Stimulated activated memory B cell treated with anti-CD40 and anti-IgM and Interleukin-4, amounts not matched to agents 10 μg/mL and 1 μg/mL and 100 μg/mL, for 72 hours (primary cell): ENCODE measurements around the gene CADPS2.
"Not testable (repeated sequence)": the region's sequence is repeated elsewhere in the genome, so short reads cannot be mapped to it uniquely, and the experiment has no call there.

ENCODE experiments used
- ATAC-seq: fragments of 150-1000 bp; cut with Tn5 transposase; 2 replicates; pipeline ENCODE4 v1.10.0; 2021
- H3K27ac Mint-ChIP-seq: one replicate; pipeline ENCODE4 v1.8.0; 2022; ENCODE audit warnings: mild to moderate bottlenecking, mixed read lengths
- H3K27me3 Mint-ChIP-seq: one replicate; pipeline ENCODE4 v1.8.0; 2022; ENCODE audit warnings: mixed read lengths
- H3K36me3 Mint-ChIP-seq: one replicate; pipeline ENCODE4 v1.8.0; 2022; ENCODE audit warnings: mixed read lengths
- H3K4me1 Mint-ChIP-seq: one replicate; pipeline ENCODE4 v1.8.0; 2022; ENCODE audit warnings: mixed read lengths
- H3K4me3 Mint-ChIP-seq: one replicate; pipeline ENCODE4 v1.8.0; 2022; ENCODE audit warnings: mild to moderate bottlenecking, moderate library complexity, mixed read lengths
- H3K9me3 Mint-ChIP-seq: one replicate; pipeline ENCODE4 v1.8.0; 2022; ENCODE audit warnings: mixed read lengths

The CADPS2 gene

DNA sequence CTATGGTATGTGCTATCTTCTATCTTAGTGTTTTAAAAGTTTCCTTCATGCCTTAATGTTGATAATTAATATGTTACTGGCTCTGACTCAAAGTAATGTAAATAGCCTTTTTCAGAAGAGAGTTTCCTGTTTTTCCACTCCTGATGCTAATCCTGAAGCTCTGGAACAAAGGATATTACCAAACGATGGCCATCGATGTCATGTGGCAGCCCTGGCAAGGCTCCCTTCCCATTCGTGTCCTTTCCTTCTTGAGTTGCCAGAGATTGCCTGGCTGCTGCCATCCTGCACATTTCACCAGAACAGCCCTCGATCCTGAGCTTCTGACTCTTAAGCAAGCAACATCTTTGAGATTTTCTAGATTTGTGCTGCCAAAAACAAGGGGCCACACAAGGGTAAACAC is 233.4 kb downstream of the CADPS2 start:
- H3K4me1 Mint-ChIP-seq = no peaks in the 10 kb centered on the region
- H3K36me3 Mint-ChIP-seq = no peaks in the 10 kb centered on the region
- no peak overlapping the region for H3K27ac Mint-ChIP-seq
- H3K4me3 Mint-ChIP-seq = no peak overlapping the region
- ATAC-seq = no peak
- H3K9me3 Mint-ChIP-seq = no peaks in the 10 kb centered on the region
- no peaks in the 10 kb centered on the region for H3K27me3 Mint-ChIP-seq

DNA sequence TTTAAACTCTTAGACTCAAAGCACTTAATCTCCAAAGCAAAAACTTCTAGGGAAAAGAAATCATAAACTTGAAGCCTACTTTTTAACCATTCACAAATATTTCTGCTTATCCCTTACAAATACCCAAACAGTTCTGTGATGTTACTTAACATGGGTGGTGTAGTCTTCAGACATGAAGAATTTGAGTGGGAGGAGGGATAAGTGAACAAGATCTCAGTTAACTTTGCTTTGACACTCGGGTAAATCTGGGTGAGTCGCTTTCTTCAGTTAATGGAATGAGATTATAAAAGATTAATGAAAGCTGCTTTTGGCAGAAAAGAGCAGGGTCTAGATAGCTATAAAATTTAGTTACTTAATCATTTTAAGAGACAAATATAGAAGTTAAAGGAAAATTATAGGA is 234.8 kb downstream of the CADPS2 start:
- Mint-ChIP-seq H3K9me3 (no peaks in the 10 kb centered on the region), H3K27me3 (no peaks in the 10 kb centered on the region), H3K4me1 (no peaks in the 10 kb centered on the region), H3K4me3 (no peak overlapping the region), H3K36me3 (no peaks in the 10 kb centered on the region), H3K27ac (no peak overlapping the region)
- ATAC-seq = no peak

DNA sequence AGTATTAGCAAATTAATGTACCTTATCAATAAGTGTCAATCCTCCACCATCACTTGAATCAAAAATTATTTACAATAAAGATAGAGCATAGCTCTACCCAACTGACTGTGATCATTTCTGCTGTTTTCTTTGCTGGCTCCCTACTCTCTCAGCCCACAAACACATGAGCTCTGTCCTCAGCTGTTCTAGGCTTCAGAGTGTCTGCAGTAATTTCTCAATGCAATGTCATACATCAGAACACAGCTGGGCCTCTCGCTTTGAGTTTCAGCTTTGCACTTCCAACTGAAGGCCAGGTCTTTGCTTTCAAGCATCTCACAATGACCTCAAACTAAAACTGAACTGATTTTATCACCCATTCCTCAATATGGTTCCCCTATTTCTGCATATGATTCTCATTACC is 243.0 kb downstream of the CADPS2 start:
- Mint-ChIP-seq H3K4me3 (no peak overlapping the region), H3K27me3 (no peaks in the 10 kb centered on the region), H3K27ac (no peak overlapping the region), H3K4me1 (no peaks in the 10 kb centered on the region), H3K9me3 (no peaks in the 10 kb centered on the region), H3K36me3 (no peaks in the 10 kb centered on the region)
- no peak for ATAC-seq

DNA sequence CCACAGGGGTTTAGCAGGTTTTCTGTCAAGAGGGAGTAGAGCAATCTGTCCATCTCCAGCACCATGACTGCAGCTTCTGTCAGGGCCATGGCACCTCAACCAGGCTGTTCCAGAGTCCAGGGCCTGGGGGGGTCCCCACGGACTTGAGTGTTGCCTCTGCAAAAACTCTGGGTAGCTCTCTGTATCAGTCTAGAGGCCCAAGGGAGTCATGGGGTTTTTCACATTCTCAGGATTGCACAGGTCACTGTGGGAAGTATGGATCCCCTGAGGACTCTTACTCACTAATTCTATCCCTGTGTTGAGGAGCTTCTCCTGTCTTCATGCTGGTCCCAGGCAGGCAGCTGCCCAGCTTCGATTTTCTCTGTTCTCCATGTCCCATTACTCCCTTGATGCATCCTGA is 247.8 kb downstream of the CADPS2 start:
- no peak overlapping the region for H3K27ac Mint-ChIP-seq
- no peak for ATAC-seq

GRCh38 chr7:122637784-122638183 is 248.5 kb downstream of the CADPS2 start:
- Mint-ChIP-seq H3K36me3 (no peaks in the 10 kb centered on the region), H3K27ac (no peak overlapping the region), H3K9me3 (peaks cover 3% of the 10 kb centered on the region), H3K4me1 (no peaks in the 10 kb centered on the region), H3K4me3 (no peak overlapping the region), H3K27me3 (no peaks in the 10 kb centered on the region)
- no peak for ATAC-seq

More for the DNA sequence above, 247.8 kb downstream of the CADPS2 start:
- no peaks in the 10 kb centered on the region for H3K4me1 Mint-ChIP-seq
- no peaks in the 10 kb centered on the region for H3K36me3 Mint-ChIP-seq
- peaks cover 3% of the 10 kb centered on the region for H3K9me3 Mint-ChIP-seq
- no peak overlapping the region for H3K4me3 Mint-ChIP-seq
- no peaks in the 10 kb centered on the region for H3K27me3 Mint-ChIP-seq

- H3K36me3 Mint-ChIP-seq, H3K9me3 Mint-ChIP-seq, H3K4me3 Mint-ChIP-seq, H3K27me3 Mint-ChIP-seq, H3K4me1 Mint-ChIP-seq, ATAC-seq, H3K27ac Mint-ChIP-seq: not testable (repeated sequence)
Measured at GRCh38 chr7:122635481-122635880, 250.8 kb downstream of the CADPS2 start.

GRCh38 chr7:122633472-122633871 is 252.8 kb downstream of the CADPS2 start:
- no peaks in the 10 kb centered on the region for H3K27me3 Mint-ChIP-seq
- H3K36me3 Mint-ChIP-seq = no peaks in the 10 kb centered on the region
- ATAC-seq = no peak
- H3K4me1 Mint-ChIP-seq = no peaks in the 10 kb centered on the region
- H3K9me3 Mint-ChIP-seq = peaks cover 3% of the 10 kb centered on the region
- H3K27ac Mint-ChIP-seq = no peak overlapping the region
- H3K4me3 Mint-ChIP-seq = no peak overlapping the region

DNA sequence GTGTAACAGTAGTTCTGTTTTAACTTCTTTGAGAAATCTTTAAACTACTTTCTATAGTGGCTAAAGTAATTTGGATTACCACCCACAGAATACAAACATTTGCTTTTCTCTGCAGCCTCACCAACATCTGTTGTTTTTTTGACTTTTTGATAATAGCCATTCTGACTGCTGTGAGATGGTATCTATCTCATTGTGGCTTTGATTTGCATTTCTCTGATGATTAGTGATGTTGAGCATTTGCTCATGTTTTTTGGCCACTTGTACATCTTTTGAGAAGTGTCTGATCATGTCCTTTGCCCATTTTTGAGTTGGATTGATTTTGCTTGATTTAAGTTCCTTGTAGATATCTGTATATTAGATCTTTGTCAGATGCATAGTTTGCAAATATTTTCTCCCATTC is 254.0 kb downstream of the CADPS2 start:
- H3K36me3 Mint-ChIP-seq = no peaks in the 10 kb centered on the region

DNA sequence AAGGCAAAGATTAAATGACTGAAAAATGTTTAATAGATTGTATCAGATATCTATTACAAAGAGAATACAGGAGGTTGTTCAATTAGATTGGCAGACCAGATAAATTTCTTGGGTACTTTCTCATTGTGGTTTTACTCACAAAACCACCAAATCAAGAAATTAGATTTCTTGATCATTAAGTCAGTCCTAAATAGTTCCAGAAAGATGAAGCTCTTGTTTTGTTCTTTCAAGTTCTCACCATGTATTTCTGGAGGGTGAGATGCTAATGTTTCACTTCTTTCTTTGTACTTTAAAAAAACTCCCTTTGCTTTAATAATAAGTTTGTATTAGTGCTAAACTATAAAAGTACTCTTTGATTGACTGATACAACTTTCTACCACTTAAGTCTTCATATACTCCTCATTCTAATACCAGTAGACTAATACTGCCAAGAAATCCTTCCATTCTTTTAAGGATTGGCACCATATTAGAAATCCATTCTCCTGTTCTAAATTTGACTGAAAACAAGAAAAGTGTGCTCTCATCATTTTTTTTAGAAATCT is 256.8 kb downstream of the CADPS2 start:
- Mint-ChIP-seq H3K27ac (no peak overlapping the region), H3K4me1 (no peaks in the 10 kb centered on the region), H3K9me3 (peaks cover 3% of the 10 kb centered on the region), H3K27me3 (no peaks in the 10 kb centered on the region), H3K36me3 (no peaks in the 10 kb centered on the region), H3K4me3 (no peak overlapping the region)
- no peak for ATAC-seq

More for the DNA sequence above, 254.0 kb downstream of the CADPS2 start:
- ATAC-seq = no peak
- Mint-ChIP-seq H3K4me1 (no peaks in the 10 kb centered on the region), H3K27ac (no peak overlapping the region), H3K9me3 (peaks cover 3% of the 10 kb centered on the region), H3K27me3 (no peaks in the 10 kb centered on the region), H3K4me3 (no peak overlapping the region)

- peaks cover under 1% of the 10 kb centered on the region for H3K9me3 Mint-ChIP-seq
- H3K36me3 Mint-ChIP-seq = no peaks in the 10 kb centered on the region
- no peak for ATAC-seq
- H3K4me1 Mint-ChIP-seq = no peaks in the 10 kb centered on the region
- no peak overlapping the region for H3K27ac Mint-ChIP-seq
- H3K27me3 Mint-ChIP-seq = no peaks in the 10 kb centered on the region
- no peak overlapping the region for H3K4me3 Mint-ChIP-seq
Measured at GRCh38 chr7:122628651-122629411, 257.4 kb downstream of the CADPS2 start.

GRCh38 chr7:122626785-122627184 is 259.5 kb downstream of the CADPS2 start:
- Mint-ChIP-seq H3K9me3 (no peaks in the 10 kb centered on the region), H3K27ac (no peak overlapping the region), H3K4me3 (no peak overlapping the region), H3K27me3 (no peaks in the 10 kb centered on the region), H3K36me3 (no peaks in the 10 kb centered on the region), H3K4me1 (no peaks in the 10 kb centered on the region)
- no peak for ATAC-seq

- no peaks in the 10 kb centered on the region for H3K9me3 Mint-ChIP-seq
- H3K27ac Mint-ChIP-seq = no peak overlapping the region
- no peaks in the 10 kb centered on the region for H3K36me3 Mint-ChIP-seq
- no peaks in the 10 kb centered on the region for H3K27me3 Mint-ChIP-seq
- no peak for ATAC-seq
- no peaks in the 10 kb centered on the region for H3K4me1 Mint-ChIP-seq
- no peak overlapping the region for H3K4me3 Mint-ChIP-seq
Measured at GRCh38 chr7:122622682-122623081, 263.6 kb downstream of the CADPS2 start.

- Mint-ChIP-seq H3K27me3 (no peaks in the 10 kb centered on the region), H3K27ac (no peak overlapping the region), H3K4me1 (no peaks in the 10 kb centered on the region), H3K9me3 (no peaks in the 10 kb centered on the region), H3K4me3 (no peak overlapping the region), H3K36me3 (no peaks in the 10 kb centered on the region)
- ATAC-seq = no peak
Measured at GRCh38 chr7:122619664-122620063, 266.6 kb downstream of the CADPS2 start.

DNA sequence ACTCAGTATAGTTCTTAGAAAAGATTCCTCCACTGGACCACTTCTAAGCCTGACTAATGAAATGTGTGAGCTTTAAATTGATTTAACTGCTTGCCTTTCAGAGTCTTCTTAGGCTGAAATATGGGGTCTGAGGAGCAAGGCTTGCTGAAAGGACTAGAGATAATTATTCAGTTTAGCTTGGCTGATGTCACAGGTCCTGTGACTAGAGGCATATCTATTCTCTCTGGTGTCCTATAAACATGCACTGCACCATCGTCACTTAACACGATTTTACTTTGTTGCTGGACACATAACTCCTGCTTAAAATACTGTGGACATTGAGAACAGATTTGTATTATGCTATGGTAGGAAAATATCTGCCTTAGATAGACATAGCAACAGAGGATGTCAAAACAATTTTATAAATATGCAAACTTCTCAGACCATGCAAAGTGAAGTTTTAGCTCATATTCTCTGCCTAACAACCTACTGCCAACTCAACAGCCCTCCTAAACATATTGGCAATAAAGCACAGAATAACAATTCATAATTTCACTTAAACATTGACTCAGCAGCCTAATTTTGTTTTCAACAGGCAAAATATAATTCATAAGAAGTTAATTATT is 267.6 kb downstream of the CADPS2 start:
- Mint-ChIP-seq H3K27me3 (no peaks in the 10 kb centered on the region), H3K27ac (no peak overlapping the region), H3K36me3 (no peaks in the 10 kb centered on the region), H3K4me1 (no peaks in the 10 kb centered on the region), H3K9me3 (no peaks in the 10 kb centered on the region), H3K4me3 (no peak overlapping the region)
- ATAC-seq = no peak

GRCh38 chr7:122616951-122617350 is 269.3 kb downstream of the CADPS2 start:
- Mint-ChIP-seq H3K27me3 (no peaks in the 10 kb centered on the region), H3K36me3 (no peaks in the 10 kb centered on the region), H3K9me3 (no peaks in the 10 kb centered on the region), H3K27ac (no peak overlapping the region), H3K4me3 (no peak overlapping the region), H3K4me1 (no peaks in the 10 kb centered on the region)
- no peak for ATAC-seq

- no peaks in the 10 kb centered on the region for H3K36me3 Mint-ChIP-seq
Measured at GRCh38 chr7:122605929-122606328, 280.3 kb downstream of the CADPS2 start.

More at GRCh38 chr7:122605929-122606328, 280.3 kb downstream of the CADPS2 start:
- H3K9me3 Mint-ChIP-seq = no peaks in the 10 kb centered on the region
- H3K4me1 Mint-ChIP-seq = no peaks in the 10 kb centered on the region
- H3K27me3 Mint-ChIP-seq = no peaks in the 10 kb centered on the region
- no peak for ATAC-seq
- no peak overlapping the region for H3K4me3 Mint-ChIP-seq
- H3K27ac Mint-ChIP-seq = no peak overlapping the region
